CD8-positive, alpha-beta memory T cell (primary cell): Measurements from ENCODE around the gene LCNL1. TPM values are rescaled to one million over a fixed set of nuclear protein-coding genes. Genes with fewer than 3 reads are reported as not detected.

Source experiments
- CTCF ChIA-PET: fragments of 350-600 bp; sonication (Branson Sonifier 250); formaldehyde crosslinking; loops from one replicate; lab custom pipeline; 2021; ENCODE audit warnings: antibody characterized with exemption; lab: Charles Lee
- POLR2A ChIA-PET: fragments of 350-600 bp; sonication (Branson Sonifier 250); formaldehyde crosslinking; loops from one replicate; lab custom pipeline; 2021; ENCODE audit warnings: antibody characterized with exemption; lab: Charles Lee
- DNase-seq, 5 donors: peaks; one replicate each; pipeline versions ENCODE4 v3.0.0 to v3.0.0-alpha.2; 2020 to 2022; ENCODE audit warnings: mixed read lengths in 1 of 5
- H3K27ac ChIP-seq: one replicate; pipeline ENCODE4 v1.7.0; 2013; ENCODE audit warnings: low read depth, mild to moderate bottlenecking, low read length, moderate library complexity
- H3K27me3 ChIP-seq: 2 replicates; pipeline ENCODE4 v1.7.0; 2013; ENCODE audit warnings: low read length, mild to moderate bottlenecking; ENCODE audit not compliant: insufficient read depth, poor library complexity, severe bottlenecking
- H3K36me3 ChIP-seq: 2 replicates; pipeline ENCODE4 v1.7.0; 2013; ENCODE audit warnings: mild to moderate bottlenecking, low read length, moderate library complexity; ENCODE audit not compliant: insufficient read depth
- H3K4me1 ChIP-seq: 2 replicates; pipeline ENCODE4 v1.7.0; 2013; ENCODE audit warnings: mild to moderate bottlenecking, low read length, moderate library complexity; ENCODE audit not compliant: insufficient read depth
- H3K4me3 ChIP-seq: 2 replicates; pipeline ENCODE4 v1.7.0; 2013; ENCODE audit warnings: mild to moderate bottlenecking, low read length
- H3K9me3 ChIP-seq: 2 replicates; pipeline ENCODE4 v1.7.0; 2013; ENCODE audit warnings: mild to moderate bottlenecking, low read length
- H3K27ac Mint-ChIP-seq, 8 donors: one replicate each; pipeline ENCODE4 v1.8.0; 2020 to 2021; ENCODE audit warnings: mixed read lengths in 8 of 8, mild to moderate bottlenecking in 6 of 8, inconsistent platforms in 3 of 8, moderate library complexity in 3 of 8
- H3K27me3 Mint-ChIP-seq, 2 donors: one replicate each; pipeline ENCODE4 v1.8.0; 2020 to 2021; ENCODE audit warnings: mixed read lengths in 2 of 2, mild to moderate bottlenecking in 1 of 2, moderate library complexity in 1 of 2
- H3K36me3 Mint-ChIP-seq, 3 donors: one replicate each; pipeline ENCODE4 v1.8.0; 2020 to 2021; ENCODE audit warnings: mixed read lengths in 3 of 3, inconsistent platforms in 1 of 3, mild to moderate bottlenecking in 1 of 3
- H3K4me1 Mint-ChIP-seq, 3 donors: one replicate each; pipeline ENCODE4 v1.8.0; 2020 to 2021; ENCODE audit warnings: mixed read lengths in 3 of 3, inconsistent platforms in 1 of 3, mild to moderate bottlenecking in 1 of 3
- H3K4me3 Mint-ChIP-seq, 7 donors: one replicate each; pipeline ENCODE4 v1.8.0; 2020 to 2021; ENCODE audit warnings: mixed read lengths in 7 of 7, mild to moderate bottlenecking in 6 of 7, moderate library complexity in 4 of 7, inconsistent platforms in 2 of 7
- H3K9me3 Mint-ChIP-seq, 5 donors: one replicate each; pipeline ENCODE4 v1.8.0; 2020 to 2022; ENCODE audit warnings: mixed read lengths in 5 of 5, mild to moderate bottlenecking in 3 of 5, moderate library complexity in 2 of 5, inconsistent platforms in 1 of 5
- polyA plus RNA-seq: library from polyadenylated mRNA; unstranded; fragments of 300-500 nt; fragmentation: Illumina TruSeq; gene quantifications from one replicate; pipeline ENCODE4 v1.2.3, GENCODE V29; 2021
- total RNA-seq, 2 experiments: library from RNA; stranded (reverse); gene quantifications; one replicate each; pipeline ENCODE4 v1.2.3, GENCODE V29; 2021

The LCNL1 gene
- total and polyA plus RNA-seq, 3 experiments from 2014 or later: 0.16 to 0.22 (median 0.20) TPM

DNA sequence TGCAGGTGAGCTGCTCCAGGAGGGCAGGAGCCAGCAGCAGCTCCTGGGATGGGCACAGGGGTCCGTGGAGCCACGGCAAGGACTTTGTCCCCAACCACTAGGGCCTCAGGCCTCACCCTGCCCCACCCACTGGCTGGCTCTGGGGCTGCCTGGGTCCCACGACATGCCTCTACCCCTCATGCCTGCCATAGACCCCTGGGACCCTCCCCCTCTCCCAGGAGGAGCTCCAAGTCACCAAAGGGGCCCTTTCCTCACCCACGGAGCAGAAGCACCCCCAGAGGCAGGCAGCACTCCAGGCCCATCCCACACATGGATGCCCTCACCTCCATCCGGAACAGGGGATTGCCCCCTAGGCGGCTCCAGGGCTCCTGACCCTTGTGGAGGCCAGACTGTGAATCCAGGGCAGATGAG, 38.8 kb downstream of the LCNL1 start:
- Histone ChIP-seq H3K4me1 (peaks cover 5% of the 10 kb centered on the region), H3K27me3 (no peaks in the 10 kb centered on the region), H3K9me3 (no peaks in the 10 kb centered on the region), H3K27ac (no peak overlapping the region), H3K36me3 (no peaks in the 10 kb centered on the region), H3K4me3 (no peak overlapping the region)
- H3K36me3 Mint-ChIP-seq: peaks cover 0 to 25% (median 3%) of the 10 kb centered on the region in 3 donors
- no peak for DNase-seq
- peak overlapping the region in 3 of 8 donors; percentile 28 to 63 (median 43) for H3K27ac Mint-ChIP-seq
- CTCF ChIA-PET: interaction anchor here (0.8 to 5.7 kb wide), 6 partner anchors 8 to 46 kb away, joined by 3 to 34 read pairs (median 4); partner anchors contain the start of gene CLIC3
- peak overlapping the region in 1 of 7 donors; percentile 53 for H3K4me3 Mint-ChIP-seq
- no peaks in the 10 kb centered on the region for H3K9me3 Mint-ChIP-seq
- H3K27me3 Mint-ChIP-seq: no peaks in the 10 kb centered on the region
- POLR2A ChIA-PET: interaction anchor here (0.6 kb wide), 1 partner anchor 13 kb away, joined by 3 read pairs; no protein-coding TSS in a partner anchor
- H3K4me1 Mint-ChIP-seq: peaks cover 8 to 27% (median 8%) of the 10 kb centered on the region in 3 donors

GRCh38 chr9:137021979-137022661, 39.3 kb downstream of the LCNL1 start:
- Mint-ChIP-seq H3K27ac (peak overlapping the region in 7 of 8 donors; percentile 28 to 93 (median 55)), H3K4me1 (peaks cover 12 to 32% (median 12%) of the 10 kb centered on the region in 3 donors), H3K4me3 (peak overlapping the region in 1 of 7 donors; percentile 53), H3K27me3 (no peaks in the 10 kb centered on the region), H3K36me3 (peaks cover 0 to 20% (median 3%) of the 10 kb centered on the region in 3 donors), H3K9me3 (no peaks in the 10 kb centered on the region)
- Histone ChIP-seq H3K27me3 (no peaks in the 10 kb centered on the region), H3K4me1 (peaks cover 10% of the 10 kb centered on the region), H3K36me3 (no peaks in the 10 kb centered on the region), H3K4me3 (no peak overlapping the region), H3K27ac (no peak overlapping the region), H3K9me3 (no peaks in the 10 kb centered on the region)
- peak in 4 of 5 donors; percentile 65 to 82 (median 74) for DNase-seq
- ChIA-PET POLR2A (no interaction called here), CTCF (interaction anchor here (1.1 to 5.7 kb wide), 3 partner anchors 7 to 26 kb away, joined by 3 to 34 read pairs (median 4); partner anchors contain the start of gene CLIC3)

GRCh38 chr9:137022662-137023008, 39.8 kb downstream of the LCNL1 start:
- Histone ChIP-seq H3K9me3 (no peaks in the 10 kb centered on the region), H3K27ac (no peak overlapping the region), H3K36me3 (no peaks in the 10 kb centered on the region), H3K4me3 (no peak overlapping the region), H3K27me3 (no peaks in the 10 kb centered on the region), H3K4me1 (peaks cover 15% of the 10 kb centered on the region)
- ChIA-PET CTCF (interaction anchor here (1.1 to 5.7 kb wide), 2 partner anchors 13 to 27 kb away, joined by 3 to 34 read pairs; partner anchors contain the start of gene CLIC3), POLR2A (no interaction called here)
- peak overlapping the region in 1 of 7 donors; percentile 68 for H3K4me3 Mint-ChIP-seq
- peaks cover 15 to 36% (median 15%) of the 10 kb centered on the region in 3 donors for H3K4me1 Mint-ChIP-seq
- no peaks in the 10 kb centered on the region for H3K27me3 Mint-ChIP-seq
- peak overlapping the region in 1 of 8 donors; percentile 50 for H3K27ac Mint-ChIP-seq
- no peak for DNase-seq
- no peaks in the 10 kb centered on the region for H3K9me3 Mint-ChIP-seq
- H3K36me3 Mint-ChIP-seq: peaks cover 0 to 18% (median 3%) of the 10 kb centered on the region in 3 donors

- Mint-ChIP-seq H3K27me3 (no peaks in the 10 kb centered on the region), H3K4me1 (peaks cover 15 to 36% (median 15%) of the 10 kb centered on the region in 3 donors), H3K27ac (peak overlapping the region in 1 of 8 donors; percentile 50), H3K9me3 (no peaks in the 10 kb centered on the region), H3K4me3 (peak overlapping the region in 1 of 7 donors; percentile 68), H3K36me3 (peaks cover 0 to 14% (median 3%) of the 10 kb centered on the region in 3 donors)
- no peak overlapping the region for H3K4me3 ChIP-seq
- DNase-seq: no peak
- no peaks in the 10 kb centered on the region for H3K27me3 ChIP-seq
- no peaks in the 10 kb centered on the region for H3K9me3 ChIP-seq
- ChIA-PET POLR2A (no interaction called here), CTCF (interaction anchor here (5.7 kb wide), 1 partner anchor 12 kb away, joined by 34 read pairs; no protein-coding TSS in a partner anchor)
- H3K4me1 ChIP-seq: peaks cover 15% of the 10 kb centered on the region
- H3K36me3 ChIP-seq: no peaks in the 10 kb centered on the region
- no peak overlapping the region for H3K27ac ChIP-seq
Observed at GRCh38 chr9:137023157-137023556, 40.4 kb downstream of the LCNL1 start.

- Histone ChIP-seq H3K36me3 (no peaks in the 10 kb centered on the region), H3K27me3 (no peaks in the 10 kb centered on the region), H3K4me3 (no peak overlapping the region), H3K4me1 (peaks cover 15% of the 10 kb centered on the region), H3K9me3 (no peaks in the 10 kb centered on the region), H3K27ac (no peak overlapping the region)
- Mint-ChIP-seq H3K4me3 (no peak overlapping the region), H3K27me3 (no peaks in the 10 kb centered on the region), H3K36me3 (peaks cover 0 to 14% (median 3%) of the 10 kb centered on the region in 3 donors), H3K27ac (peak overlapping the region in 1 of 8 donors; percentile 60), H3K9me3 (no peaks in the 10 kb centered on the region), H3K4me1 (peaks cover 15 to 36% (median 15%) of the 10 kb centered on the region in 3 donors)
- DNase-seq: no peak
- ChIA-PET POLR2A (no interaction called here), CTCF (interaction anchor here (5.7 kb wide), 1 partner anchor 12 kb away, joined by 34 read pairs; no protein-coding TSS in a partner anchor)
Observed at GRCh38 chr9:137023583-137023991, 40.8 kb downstream of the LCNL1 start.

DNA sequence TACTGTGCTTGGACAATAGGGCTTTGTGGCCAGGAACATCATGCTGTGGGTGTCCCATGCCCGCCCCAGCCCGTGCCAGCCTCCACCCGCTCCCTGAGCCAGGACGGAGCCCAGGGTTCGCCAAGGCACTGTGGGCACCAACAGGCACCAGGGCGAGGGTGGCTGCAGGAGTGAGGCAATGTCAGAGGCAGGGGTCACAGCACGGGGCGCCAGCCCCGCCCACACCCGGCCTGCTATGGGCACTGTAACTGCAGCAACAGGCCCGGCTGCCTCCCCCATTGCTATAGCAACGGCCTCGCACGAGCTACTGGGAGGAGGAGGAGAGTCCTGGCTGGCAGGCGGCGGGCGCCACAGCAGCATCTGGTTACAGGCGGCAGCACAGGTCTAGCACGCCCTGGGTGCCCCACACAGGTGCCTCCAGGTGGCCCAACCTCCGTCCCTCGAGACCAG, 42.7 kb downstream of the LCNL1 start:
- peaks cover 33% of the 10 kb centered on the region for H3K4me1 ChIP-seq
- no peak overlapping the region for H3K27ac ChIP-seq
- Mint-ChIP-seq H3K36me3 (peaks cover 0 to 6% (median 3%) of the 10 kb centered on the region in 3 donors), H3K27ac (peak overlapping the region in 2 of 8 donors; percentile 36 to 87), H3K27me3 (no peaks in the 10 kb centered on the region), H3K4me3 (peak overlapping the region in 5 of 7 donors; percentile 18 to 94 (median 66)), H3K9me3 (no peaks in the 10 kb centered on the region), H3K4me1 (peaks cover 24 to 52% (median 29%) of the 10 kb centered on the region in 3 donors)
- ChIA-PET POLR2A (interaction anchor here (1.3 kb wide), 1 partner anchor 33 kb away, joined by 4 read pairs; the partner anchor contains the start of gene PAXX), CTCF (interaction anchor here (0.9 to 7.8 kb wide), 9 partner anchors 10 to 206 kb away, joined by 3 to 72 read pairs (median 6); partner anchors contain the start of genes AJM1, CLIC3, NPDC1 and PAXX)
- no peaks in the 10 kb centered on the region for H3K36me3 ChIP-seq
- H3K27me3 ChIP-seq: no peaks in the 10 kb centered on the region
- H3K9me3 ChIP-seq: no peaks in the 10 kb centered on the region
- DNase-seq: peak in 3 of 5 donors; percentile 20 to 69 (median 24)
- no peak overlapping the region for H3K4me3 ChIP-seq

DNA sequence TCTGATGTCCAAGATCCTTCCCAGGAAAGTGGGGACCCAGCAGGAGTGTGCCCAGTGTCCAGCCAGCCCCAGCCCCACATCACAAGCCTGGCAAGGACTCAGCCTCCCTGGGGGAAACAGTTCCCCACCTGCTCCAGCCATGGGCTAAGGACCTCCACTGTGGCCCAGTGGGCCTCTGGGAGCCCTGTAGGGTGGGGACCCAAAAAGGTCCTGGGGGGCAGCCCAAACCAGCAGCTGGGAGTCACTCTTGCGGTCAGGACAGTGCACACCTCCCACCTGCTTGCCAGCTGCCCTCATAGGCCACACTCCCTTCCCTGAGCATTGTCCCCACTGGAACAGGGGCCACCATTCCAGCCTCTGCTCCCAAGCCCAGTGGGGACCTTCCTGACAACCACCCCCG, 43.6 kb downstream of the LCNL1 start:
- no peaks in the 10 kb centered on the region for H3K36me3 ChIP-seq
- no peak overlapping the region for H3K27ac ChIP-seq
- peaks cover 0 to 4% (median 3%) of the 10 kb centered on the region in 3 donors for H3K36me3 Mint-ChIP-seq
- H3K9me3 Mint-ChIP-seq: no peaks in the 10 kb centered on the region
- ChIA-PET POLR2A (interaction anchor here (1.3 to 2.1 kb wide), 2 partner anchors 30 to 34 kb away, joined by 4 to 6 read pairs; partner anchors contain the start of genes CLIC3 and PAXX), CTCF (interaction anchor here (0.9 to 7.8 kb wide), 11 partner anchors 9 to 206 kb away, joined by 3 to 72 read pairs (median 6); partner anchors contain the start of genes AJM1, CLIC3, NPDC1 and PAXX)
- peaks cover 42% of the 10 kb centered on the region for H3K4me1 ChIP-seq
- no peaks in the 10 kb centered on the region for H3K27me3 ChIP-seq
- H3K4me3 Mint-ChIP-seq: peak overlapping the region in 6 of 7 donors; percentile 84 to 94 (median 91)
- H3K9me3 ChIP-seq: no peaks in the 10 kb centered on the region
- DNase-seq: no peak
- no peaks in the 10 kb centered on the region for H3K27me3 Mint-ChIP-seq
- peak overlapping the region in 6 of 8 donors; percentile 7 to 89 (median 70) for H3K27ac Mint-ChIP-seq
- no peak overlapping the region for H3K4me3 ChIP-seq
- peaks cover 29 to 58% (median 33%) of the 10 kb centered on the region in 3 donors for H3K4me1 Mint-ChIP-seq
